Common myeloid progenitor, CD34-positive (primary cell): ENCODE measurements around the gene DRAP1. TPM values are rescaled to one million over a fixed set of nuclear protein-coding genes. Genes with fewer than 3 reads are reported as not detected.
A peak's percentile ranks its signal among the peaks of the same experiment; 100 is the strongest.

Source experiments
- CTCF ChIA-PET: fragments of 350-600 bp; sonication (Branson Sonifier 250); formaldehyde crosslinking; loops from one replicate; lab custom pipeline; 2021; ENCODE audit warnings: antibody characterized with exemption; lab: Charles Lee
- POLR2A ChIA-PET: fragments of 350-600 bp; sonication (Branson Sonifier 250); formaldehyde crosslinking; loops from one replicate; lab custom pipeline; 2021; ENCODE audit warnings: antibody characterized with exemption; lab: Charles Lee
- DNase-seq, 3 donors: peaks; one replicate each; pipeline versions ENCODE4 v3.0.0 to v3.0.0-alpha.2; 2013
- H3K27ac ChIP-seq, 2 experiments: 1 replicate in 1 of 2; 2 replicates in 1 of 2; pipeline ENCODE4 v1.7.0; 2013; ENCODE audit warnings: inconsistent platforms in 2 of 2, low read length in 2 of 2, mild to moderate bottlenecking in 2 of 2, low read depth in 1 of 2, moderate library complexity in 1 of 2; ENCODE audit not compliant: severe bottlenecking in 2 of 2, insufficient read depth in 1 of 2, poor library complexity in 1 of 2
- H3K27me3 ChIP-seq, 5 experiments: replicated peaks in 2 of 5; 1 replicate in 3 of 5; 2 replicates in 2 of 5; pipeline versions ENCODE4 v1.6.1 to v1.7.0; 2013; ENCODE audit warnings: low read length in 4 of 5, mild to moderate bottlenecking in 2 of 5, moderate library complexity in 2 of 5, inconsistent platforms in 1 of 5; ENCODE audit not compliant: insufficient read depth in 5 of 5, control insufficient read depth in 4 of 5
- H3K36me3 ChIP-seq, 4 experiments: 1 replicate in 2 of 4; 2 replicates in 2 of 4; pipeline versions ENCODE4 v1.6.1 to v1.7.0; 2013; ENCODE audit warnings: low read length in 3 of 4, control low read depth in 1 of 4, mild to moderate bottlenecking in 1 of 4; ENCODE audit not compliant: control insufficient read depth in 4 of 4, insufficient read depth in 4 of 4
- H3K4me1 ChIP-seq, 4 experiments: 1 replicate in 3 of 4; 2 replicates in 1 of 4; pipeline versions ENCODE4 v1.6.1 to v1.7.1; 2013; ENCODE audit warnings: low read length in 3 of 4, mild to moderate bottlenecking in 3 of 4, control low read depth in 1 of 4, inconsistent platforms in 1 of 4, moderate library complexity in 1 of 4; ENCODE audit not compliant: control insufficient read depth in 4 of 4, insufficient read depth in 4 of 4; ENCODE audit errors: control extremely low read depth in 1 of 4
- H3K4me3 ChIP-seq, 7 experiments: 1 replicate in 4 of 7; 2 replicates in 3 of 7; pipeline versions ENCODE4 v1.5.1 to v1.7.0; 2013; ENCODE audit warnings: mild to moderate bottlenecking in 7 of 7, low read length in 6 of 7, moderate library complexity in 6 of 7, inconsistent platforms in 2 of 7, low read depth in 2 of 7, control low read depth in 1 of 7; ENCODE audit not compliant: insufficient read depth in 4 of 7, control insufficient read depth in 1 of 7; ENCODE audit errors: extremely low read depth in 1 of 7
- H3K9me3 ChIP-seq, 5 experiments: 1 replicate in 4 of 5; 2 replicates in 1 of 5; pipeline versions ENCODE4 v1.6.1 to v1.7.1; 2013; ENCODE audit warnings: low read length in 4 of 5, mild to moderate bottlenecking in 2 of 5, inconsistent platforms in 1 of 5, low read depth in 1 of 5, moderate library complexity in 1 of 5; ENCODE audit not compliant: control insufficient read depth in 4 of 5, insufficient read depth in 2 of 5; ENCODE audit errors: control extremely low read depth in 1 of 5
- WGBS: methylation state at CpG from one replicate; pipeline ENCODE4 v1.1.5; 2013; ENCODE audit not compliant: insufficient coverage; 5-methylcytosine and 5-hydroxymethylcytosine counted together
- polyA plus RNA-seq: library from polyadenylated mRNA; unstranded; fragments of 120-200 nt; gene quantifications from one replicate; pipeline ENCODE4 v1.2.1, GENCODE V29; 2013

The DRAP1 gene, protein sequence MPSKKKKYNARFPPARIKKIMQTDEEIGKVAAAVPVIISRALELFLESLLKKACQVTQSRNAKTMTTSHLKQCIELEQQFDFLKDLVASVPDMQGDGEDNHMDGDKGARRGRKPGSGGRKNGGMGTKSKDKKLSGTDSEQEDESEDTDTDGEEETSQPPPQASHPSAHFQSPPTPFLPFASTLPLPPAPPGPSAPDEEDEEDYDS
- 137 TPM for polyA plus RNA-seq

DNA sequence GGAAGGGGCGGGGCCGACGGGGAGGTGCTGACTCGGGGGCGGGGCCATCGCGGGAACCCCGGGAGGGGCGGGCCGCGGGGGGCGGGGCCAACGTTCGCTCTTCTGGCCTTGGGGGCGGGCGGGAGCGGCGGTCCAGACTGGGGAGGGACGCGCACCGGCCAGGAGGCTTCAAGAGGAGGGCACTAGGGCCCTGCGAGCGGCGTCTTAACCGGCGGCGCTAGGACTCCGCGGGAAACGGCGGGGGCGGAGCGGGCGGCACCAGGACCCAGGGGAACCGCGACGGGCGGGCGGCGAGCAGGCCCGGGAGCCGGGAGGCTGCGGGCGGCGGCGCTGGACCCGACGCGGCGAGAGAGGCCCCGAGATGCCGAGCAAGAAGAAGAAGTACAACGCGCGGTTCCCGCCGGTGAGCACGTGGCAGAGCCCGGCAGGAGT, at the start of gene DRAP1:
Gene DRAP1, plus strand, starts transcription at position 286 of the 432 bp plus-strand sequence. Its CDS starts 76 bp downstream, at position 362.
- 0% methylated on average over 58 of the region's 59 CpGs for WGBS

DNA sequence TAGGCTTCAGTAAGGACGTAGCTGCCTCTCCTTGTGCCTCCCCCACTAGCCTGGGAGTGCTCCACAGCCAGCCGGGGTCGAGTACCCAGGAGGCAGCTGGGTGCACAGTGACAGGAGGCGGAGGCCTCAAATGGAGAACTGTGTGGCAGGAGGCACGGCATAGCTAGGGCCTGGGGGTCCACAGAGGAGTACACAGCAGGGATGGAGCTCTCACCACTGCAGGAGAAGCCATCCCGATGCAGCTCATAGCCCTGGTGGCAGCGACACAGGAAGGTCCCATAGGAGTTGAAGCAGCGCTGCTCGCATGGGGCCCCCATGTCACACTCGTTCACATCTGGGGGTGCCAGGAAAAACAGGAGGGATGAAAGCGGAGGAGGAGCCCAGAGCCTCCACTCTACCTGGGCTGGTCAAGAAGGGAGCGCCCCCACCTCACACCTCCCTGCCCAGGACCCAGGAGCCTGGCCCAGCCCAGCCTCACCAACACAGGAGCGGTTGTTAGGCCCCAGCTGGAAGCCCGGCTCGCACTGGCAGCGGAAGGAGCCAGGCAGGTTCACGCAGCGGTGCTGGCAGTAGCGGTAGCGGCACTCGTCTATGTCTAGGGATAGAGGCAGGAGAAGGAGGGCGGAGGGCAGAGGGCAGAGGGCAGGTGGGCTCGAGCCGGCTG, 49.5 kb upstream of the DRAP1 start:
- WGBS, result 93% methylated on average over 24 of the region's 24 CpGs

More for the DNA sequence above, at the start of gene DRAP1:
- Histone ChIP-seq H3K36me3 (peaks cover 5 to 33% (median 18%) of the 10 kb centered on the region in 4 experiments), H3K27me3 (no peaks in the 10 kb centered on the region), H3K9me3 (no peaks in the 10 kb centered on the region), H3K27ac (peak within 1 kb of the TSS; percentile 85 to 95), H3K4me3 (peak within 1 kb of the TSS; percentile 71 to 99 (median 97)), H3K4me1 (peaks cover 0 to 62% (median 48%) of the 10 kb centered on the region in 4 experiments)
- POLR2A ChIA-PET, result interaction anchor here (1.0 to 2.7 kb wide), 3 partner anchors 9 to 26 kb away, joined by 4 to 8 read pairs (median 6); partner anchors contain the start of gene FOSL1
- peak; percentile 98 to 100 (median 99) for DNase-seq
- CTCF ChIA-PET, result interaction anchor here (0.6 to 1.9 kb wide), 7 partner anchors 13 to 60 kb away, joined by 3 to 11 read pairs (median 3); partner anchors contain the start of genes CCDC85B, FIBP and FOSL1

DNA sequence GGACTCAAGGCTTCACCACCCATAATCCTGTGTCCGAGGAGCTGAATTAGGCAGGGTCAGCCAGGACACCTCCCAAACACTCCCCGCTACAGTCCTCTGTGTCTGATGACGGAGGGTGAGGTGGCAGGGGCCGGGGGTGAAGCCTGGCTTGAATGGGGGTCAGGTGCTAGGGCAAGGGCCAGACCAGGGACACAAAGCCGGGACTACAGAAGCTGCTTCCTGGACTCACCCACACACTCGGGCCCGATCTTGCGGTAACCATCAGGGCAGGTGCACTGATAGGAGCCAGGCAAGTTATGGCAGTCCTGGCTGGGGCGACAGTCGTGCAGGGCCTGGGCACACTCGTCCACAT, 48.9 kb upstream of the DRAP1 start:
- CTCF ChIA-PET, result interaction anchor here (0.8 to 11.0 kb wide), 5 partner anchors 9 to 28 kb away, joined by 3 to 168 read pairs (median 4); partner anchors contain the start of genes CCDC85B, FIBP and MUS81
- H3K9me3 ChIP-seq, result no peaks in the 10 kb centered on the region
- 66% methylated on average over 9 of the region's 11 CpGs for WGBS
- POLR2A ChIA-PET, result interaction anchor here (0.6 to 2.8 kb wide), 3 partner anchors 10 to 39 kb away, joined by 3 to 22 read pairs (median 3); partner anchors contain the start of gene MUS81
- H3K4me3 ChIP-seq, result peak overlapping the region in 2 of 7 experiments; percentile 13 to 50
- H3K4me1 ChIP-seq, result peaks cover 0 to 52% (median 43%) of the 10 kb centered on the region in 4 experiments
- no peak overlapping the region for H3K27ac ChIP-seq
- H3K27me3 ChIP-seq, result no peaks in the 10 kb centered on the region
- H3K36me3 ChIP-seq, result peaks cover 0 to 22% (median 15%) of the 10 kb centered on the region in 4 experiments
- DNase-seq, result no peak

More for the DNA sequence above, 49.5 kb upstream of the DRAP1 start:
- no peak for DNase-seq
- Histone ChIP-seq H3K27ac (no peak overlapping the region), H3K4me1 (peaks cover 0 to 52% (median 43%) of the 10 kb centered on the region in 4 experiments), H3K27me3 (no peaks in the 10 kb centered on the region), H3K36me3 (peaks cover 0 to 27% (median 20%) of the 10 kb centered on the region in 4 experiments), H3K4me3 (no peak overlapping the region), H3K9me3 (no peaks in the 10 kb centered on the region)
- POLR2A ChIA-PET, result interaction anchor here (0.6 to 2.8 kb wide), 4 partner anchors 10 to 191 kb away, joined by 3 to 22 read pairs (median 4); partner anchors contain the start of gene MUS81
- CTCF ChIA-PET, result interaction anchor here (1.1 to 11.0 kb wide), 6 partner anchors 8 to 29 kb away, joined by 3 to 168 read pairs (median 8); partner anchors contain the start of genes CCDC85B, FIBP and MUS81

DNA sequence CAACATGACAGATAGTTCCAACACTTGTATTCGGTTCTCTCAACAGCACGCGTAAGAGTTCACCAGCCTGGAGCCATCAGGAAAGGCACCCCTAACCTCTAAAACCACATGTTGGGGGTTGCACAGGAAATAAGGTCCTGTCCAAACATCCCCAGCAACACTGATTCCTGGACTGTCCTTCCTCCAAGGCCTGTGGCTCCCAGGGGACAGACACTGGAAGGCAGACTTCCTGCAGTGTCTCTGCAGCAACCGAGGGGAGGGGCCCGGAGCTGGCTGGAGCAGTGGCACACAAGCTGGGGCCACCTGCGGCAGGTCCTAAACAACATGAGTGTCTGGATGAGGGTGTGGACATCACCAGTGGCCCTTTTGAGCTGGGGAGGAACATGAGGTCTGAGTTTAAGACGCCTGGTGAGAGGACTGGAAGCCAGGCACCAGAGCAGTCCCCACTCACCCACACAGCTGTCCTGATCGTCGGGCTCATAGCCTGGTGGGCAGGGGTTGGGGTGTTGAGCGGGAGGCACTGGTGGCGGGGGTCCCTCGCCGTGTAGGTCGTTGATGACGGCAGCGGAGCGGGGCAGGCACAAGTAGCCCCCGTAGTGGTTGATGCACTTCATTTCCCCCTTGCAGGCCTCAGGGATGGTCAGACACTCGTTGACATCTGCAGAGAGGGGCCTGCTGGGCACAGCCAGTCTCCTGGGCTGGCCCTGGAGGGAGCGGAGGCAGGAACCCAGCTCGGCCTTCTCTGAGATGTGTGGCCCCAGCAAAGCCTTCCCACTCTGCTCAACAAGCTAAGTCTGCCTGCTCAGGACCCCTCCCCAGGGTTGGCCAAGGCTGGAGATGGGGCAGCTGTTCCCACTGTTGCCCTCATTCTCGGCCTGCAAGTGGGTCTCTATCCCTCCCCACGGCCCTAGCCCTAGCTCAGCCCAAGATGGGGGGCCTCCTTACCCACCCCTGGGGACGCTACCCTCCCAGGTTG, 48.2 kb upstream of the DRAP1 start:
- H3K27me3 ChIP-seq, result no peaks in the 10 kb centered on the region
- no peak overlapping the region for H3K27ac ChIP-seq
- peak overlapping the region in 2 of 7 experiments; percentile 13 to 50 for H3K4me3 ChIP-seq
- WGBS, result 55% methylated on average over 23 of the region's 24 CpGs
- H3K4me1 ChIP-seq, result peaks cover 0 to 52% (median 43%) of the 10 kb centered on the region in 4 experiments
- H3K36me3 ChIP-seq, result peaks cover 0 to 15% (median 9%) of the 10 kb centered on the region in 4 experiments
- ChIA-PET CTCF (interaction anchor here (0.7 to 11.0 kb wide), 8 partner anchors 8 to 264 kb away, joined by 3 to 168 read pairs (median 4); partner anchors contain the start of genes CCDC85B, FIBP, KAT5 and MUS81), POLR2A (interaction anchor here (0.5 to 2.8 kb wide), 4 partner anchors 11 to 185 kb away, joined by 3 to 22 read pairs (median 4); partner anchors contain the start of genes CFL1 and MUS81)
- DNase-seq, result peak in 1 of 3 donors; percentile 37
- H3K9me3 ChIP-seq, result no peaks in the 10 kb centered on the region

DNA sequence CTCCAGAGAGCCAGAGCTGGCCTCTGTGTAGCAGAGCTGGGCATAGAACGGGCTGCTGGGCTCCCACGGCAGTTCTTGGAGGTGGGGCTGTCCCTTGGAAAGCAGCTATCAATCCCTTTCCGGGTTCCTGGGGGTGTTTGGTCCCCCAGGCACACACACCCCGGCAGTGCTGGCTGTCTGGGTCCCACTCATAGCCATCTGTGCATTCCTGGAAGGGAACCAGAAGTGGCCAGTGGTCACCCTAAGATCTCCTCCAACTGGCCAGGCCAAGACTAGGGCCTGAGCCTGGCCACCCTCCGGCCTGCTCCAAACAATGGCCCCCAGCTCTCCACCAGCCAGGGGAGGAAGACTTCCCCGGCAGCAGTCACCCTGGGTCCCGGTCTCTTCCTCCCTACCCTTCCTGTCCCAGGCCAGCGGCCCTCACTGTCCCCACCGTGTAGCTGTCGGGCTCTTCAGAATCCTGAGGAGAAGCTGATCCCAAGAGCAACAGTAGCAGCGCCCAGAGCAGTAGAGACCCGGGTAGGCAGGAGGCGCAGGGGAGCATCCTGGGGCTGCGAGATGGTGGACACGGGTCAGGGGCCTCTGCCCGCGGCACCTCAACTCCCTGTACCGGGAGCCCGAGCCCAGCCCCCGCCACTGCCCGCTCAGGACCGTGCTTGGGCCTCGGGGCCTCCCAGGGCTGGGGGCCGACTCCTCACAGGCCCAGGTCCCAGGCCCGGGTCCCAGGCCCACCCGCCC, 47.2 kb upstream of the DRAP1 start:
- DNase-seq, result no peak
- 88% methylated on average over 22 of the region's 26 CpGs for WGBS
- peak overlapping the region in 2 of 7 experiments; percentile 13 to 74 for H3K4me3 ChIP-seq

More for the DNA sequence above, 47.2 kb upstream of the DRAP1 start:
- ChIA-PET POLR2A (interaction anchor here (1.1 to 2.8 kb wide), 3 partner anchors 12 to 20 kb away, joined by 4 to 22 read pairs (median 4); partner anchors contain the start of genes CFL1 and MUS81), CTCF (interaction anchor here (0.7 to 11.0 kb wide), 8 partner anchors 11 to 263 kb away, joined by 3 to 168 read pairs (median 4); partner anchors contain the start of genes CCDC85B, FIBP, KAT5 and MUS81)
- Histone ChIP-seq H3K9me3 (no peaks in the 10 kb centered on the region), H3K36me3 (peaks cover 0 to 6% (median 4%) of the 10 kb centered on the region in 4 experiments), H3K27ac (no peak overlapping the region), H3K4me1 (peaks cover 0 to 51% (median 43%) of the 10 kb centered on the region in 4 experiments), H3K27me3 (no peaks in the 10 kb centered on the region)
